Limb (tissue), 2 donors: ENCODE results near the gene ZFAND3.
"Not testable (repeated sequence)": the region's sequence is repeated elsewhere in the genome, so short reads cannot be mapped to it uniquely, and the experiment has no call there.

Experiments used
- DNase-seq, 2 donors: peaks; one replicate each; pipeline ENCODE4 v3.0.0-alpha.2; 2016; ENCODE audit errors: extremely low spot score in 2 of 2

The ZFAND3 gene

DNA sequence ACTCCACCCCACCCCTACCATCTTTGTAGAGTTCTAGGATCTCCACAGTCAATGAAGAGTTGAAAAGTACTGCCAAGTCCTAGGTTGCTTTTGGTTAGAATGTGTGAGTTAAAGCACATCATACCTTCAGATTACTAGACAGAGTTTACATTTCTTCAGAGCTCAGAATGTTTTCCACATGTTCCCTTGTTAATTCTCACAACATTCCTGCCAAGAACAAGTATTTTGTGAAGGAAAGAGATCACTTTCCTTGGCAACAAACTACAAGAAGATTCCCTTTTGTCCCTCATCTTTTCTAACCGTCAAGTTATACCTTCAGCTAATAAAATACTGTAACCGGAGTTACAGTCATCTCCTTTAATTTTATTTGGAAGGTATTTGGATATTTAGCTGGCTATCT lies 266.8 kb downstream of the ZFAND3 start:
- no peak for DNase-seq

DNA sequence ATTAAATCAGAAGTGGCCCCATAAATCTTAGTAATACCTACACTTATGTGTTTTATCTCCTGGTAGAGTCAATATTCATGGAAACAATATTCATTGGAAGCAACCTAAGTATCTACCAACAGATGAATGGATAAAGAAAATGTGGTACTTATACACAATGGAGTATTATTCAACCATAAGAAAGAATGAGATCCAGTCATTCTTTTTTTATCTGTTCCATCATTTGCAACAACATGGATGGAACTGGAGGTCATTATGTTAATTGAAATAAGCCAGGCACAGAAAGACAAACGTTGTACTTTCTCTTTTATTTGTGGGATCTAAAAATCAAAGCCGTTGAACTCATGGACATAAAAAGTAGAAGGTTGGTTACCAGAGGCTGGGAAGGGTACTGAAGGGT lies 268.5 kb downstream of the ZFAND3 start:
- no peak for DNase-seq

DNA sequence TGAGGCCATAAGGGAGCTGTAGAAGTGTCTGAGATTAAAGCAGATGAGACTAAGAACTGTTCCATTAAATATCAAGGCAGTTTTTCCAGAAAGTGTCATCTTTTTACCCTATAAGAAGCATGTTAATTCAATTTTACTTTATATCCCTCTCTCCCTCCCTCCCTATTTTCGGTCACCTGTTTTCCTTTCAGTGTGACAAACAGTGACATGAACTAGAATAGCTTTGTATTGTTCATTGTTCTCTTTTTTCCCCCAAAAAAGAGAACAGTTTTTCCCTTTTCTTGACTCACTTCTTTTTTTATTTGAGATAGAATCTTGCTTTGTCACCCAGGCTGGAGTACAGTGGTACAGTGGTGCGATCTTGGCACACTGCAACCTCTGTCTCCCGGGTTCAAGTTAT lies 269.3 kb downstream of the ZFAND3 start:
- DNase-seq = no peak

DNA sequence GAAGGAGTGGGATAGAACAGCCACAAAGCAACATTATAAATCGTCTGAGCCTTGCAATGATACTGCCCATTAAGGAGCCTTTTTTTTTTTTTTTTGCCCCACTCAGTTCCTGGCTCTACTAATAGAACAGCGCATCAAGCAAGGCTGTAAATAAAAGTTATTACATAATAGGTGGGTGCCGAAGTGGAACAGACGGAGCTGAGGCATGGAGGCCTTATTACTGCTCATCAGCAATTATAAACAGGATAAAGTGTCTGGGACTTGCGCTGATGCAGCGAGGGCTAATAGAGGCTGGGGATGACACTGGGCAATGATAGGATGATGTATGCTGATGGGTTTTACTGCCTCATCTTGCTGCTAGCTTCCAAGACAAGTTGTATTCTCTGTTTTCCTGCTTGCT lies 272.1 kb downstream of the ZFAND3 start:
- no peak for DNase-seq

DNA sequence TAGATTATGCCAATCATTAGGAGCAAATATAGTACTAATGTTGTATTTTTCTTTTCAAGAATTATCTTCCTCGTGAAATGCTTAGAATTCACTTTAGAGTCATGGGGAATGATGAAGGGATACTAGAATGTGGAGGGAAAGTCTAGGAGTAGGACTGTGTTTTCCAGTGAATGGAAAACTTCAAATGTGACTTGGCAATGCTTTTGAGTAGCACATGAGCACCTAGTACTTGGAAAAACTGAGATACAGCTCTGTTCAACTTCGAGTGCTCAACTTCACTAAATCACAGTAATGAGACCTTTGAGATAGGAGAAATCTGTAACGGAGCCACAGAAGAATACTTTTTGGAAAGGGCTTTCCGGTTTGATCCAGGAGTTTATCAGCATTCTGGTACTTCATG lies 272.9 kb downstream of the ZFAND3 start:
- DNase-seq = no peak

DNA sequence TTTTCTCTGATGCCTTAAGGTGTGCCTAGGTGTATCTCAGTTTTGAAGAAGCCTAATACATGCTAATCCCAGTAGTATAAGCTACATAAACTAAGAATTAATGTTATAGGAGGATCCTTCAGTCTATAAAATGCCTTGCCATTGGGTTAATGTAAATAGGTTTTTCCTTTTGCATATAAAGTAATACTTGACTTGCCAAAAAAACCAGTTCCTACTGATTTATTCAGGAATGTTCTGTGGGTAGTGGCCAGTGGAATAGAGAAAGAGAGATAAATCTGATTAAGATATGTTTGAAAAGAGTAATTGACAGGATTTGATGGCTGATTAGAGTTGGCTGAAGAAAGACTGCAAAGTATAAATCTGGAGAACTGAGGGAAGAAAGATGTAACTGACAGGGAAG lies 273.4 kb downstream of the ZFAND3 start:
- no peak for DNase-seq

DNA sequence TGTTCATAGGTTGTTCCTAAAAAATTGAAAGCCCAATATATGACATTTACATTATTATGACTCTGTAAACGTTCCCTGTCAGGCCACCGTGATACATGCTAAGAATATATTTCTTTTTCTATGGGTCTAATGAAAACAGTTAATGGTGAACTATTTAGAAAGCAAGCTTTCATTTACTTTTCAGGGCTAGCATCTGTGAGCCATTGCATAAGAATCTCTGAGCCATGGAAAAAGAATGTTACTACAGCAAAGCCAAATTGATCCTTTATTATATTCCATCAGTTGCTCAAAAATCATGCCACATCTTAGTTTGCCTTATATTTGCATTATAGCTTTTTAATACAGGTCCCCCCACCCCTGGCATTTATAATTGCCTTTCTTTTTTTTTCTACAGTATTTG lies 275.5 kb downstream of the ZFAND3 start:
- DNase-seq = no peak

DNA sequence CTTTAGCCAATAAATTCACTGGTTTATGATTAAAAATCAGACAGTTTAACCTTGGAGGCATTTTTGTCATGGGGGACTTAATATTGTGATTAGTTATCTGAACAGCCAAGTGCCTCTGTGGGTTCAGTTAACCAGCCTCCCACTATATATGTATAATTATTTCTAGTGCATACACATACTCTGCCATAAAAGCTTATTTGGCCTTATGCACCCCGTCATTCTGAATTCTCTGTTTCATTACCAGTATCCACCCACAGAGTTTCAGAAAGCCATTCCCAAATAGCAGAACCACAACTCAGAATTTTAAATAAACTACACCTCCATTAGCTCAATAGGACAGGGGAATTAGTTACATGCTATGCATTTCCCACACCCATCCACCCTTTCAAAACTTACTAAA lies 279.7 kb downstream of the ZFAND3 start:
- DNase-seq = no peak

DNA sequence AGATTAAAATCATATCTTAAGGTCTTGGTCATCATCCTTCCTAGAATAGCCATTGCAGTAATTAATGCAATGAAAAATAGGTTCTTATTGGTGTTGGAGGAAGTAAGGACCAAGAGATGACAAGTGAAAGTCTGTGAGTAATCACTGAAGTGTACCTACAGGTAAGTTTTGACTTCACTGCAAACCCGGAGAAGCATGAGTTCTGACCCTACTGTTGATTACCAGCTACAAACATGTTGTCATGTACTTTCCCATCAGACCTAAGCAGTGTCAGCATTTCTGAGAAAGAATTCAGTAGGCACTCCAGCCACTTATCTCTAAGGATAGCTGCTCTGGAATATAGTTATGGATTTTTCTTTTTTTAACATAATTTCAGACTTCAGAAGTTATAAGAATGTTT lies 280.9 kb downstream of the ZFAND3 start:
- DNase-seq = no peak

DNA sequence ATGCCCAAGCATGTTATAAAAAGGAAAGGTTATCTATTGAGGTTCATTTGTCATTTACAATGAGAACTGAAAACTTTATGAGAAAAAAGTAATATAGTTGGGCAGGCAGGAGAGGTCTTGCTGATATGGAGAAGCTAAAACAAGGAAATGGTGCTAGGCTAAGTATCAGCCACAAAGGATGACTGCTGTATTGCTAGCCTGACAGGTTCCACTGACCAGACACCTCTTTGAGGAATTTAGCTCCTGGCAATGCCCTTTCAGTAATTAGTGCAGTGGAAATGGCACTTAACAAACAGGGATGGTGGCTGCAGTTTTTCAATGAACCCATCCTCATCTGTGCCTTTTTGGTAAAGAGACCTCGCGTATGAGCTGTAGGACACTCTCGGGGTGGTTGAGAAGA lies 284.4 kb downstream of the ZFAND3 start:
- no peak for DNase-seq

DNA sequence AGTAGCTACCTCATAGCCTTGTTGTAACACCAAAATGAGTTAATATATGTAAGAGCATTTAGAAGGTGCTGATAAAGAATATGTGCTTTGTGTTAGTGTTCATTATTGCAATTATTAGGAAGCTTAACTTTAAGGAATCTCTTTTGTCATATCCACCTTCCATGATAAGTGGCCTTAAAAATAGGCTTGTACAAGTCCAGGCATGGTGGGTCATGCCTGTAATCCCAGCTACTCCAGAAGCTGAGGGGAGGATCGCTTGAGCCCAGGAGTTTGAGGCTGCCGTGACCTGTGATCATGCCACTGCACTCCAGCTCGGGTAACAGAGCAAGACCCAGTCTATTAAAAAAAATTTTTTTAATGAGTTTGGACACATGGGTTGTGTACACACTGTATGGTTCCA lies 285.5 kb downstream of the ZFAND3 start:
- no peak for DNase-seq

DNA sequence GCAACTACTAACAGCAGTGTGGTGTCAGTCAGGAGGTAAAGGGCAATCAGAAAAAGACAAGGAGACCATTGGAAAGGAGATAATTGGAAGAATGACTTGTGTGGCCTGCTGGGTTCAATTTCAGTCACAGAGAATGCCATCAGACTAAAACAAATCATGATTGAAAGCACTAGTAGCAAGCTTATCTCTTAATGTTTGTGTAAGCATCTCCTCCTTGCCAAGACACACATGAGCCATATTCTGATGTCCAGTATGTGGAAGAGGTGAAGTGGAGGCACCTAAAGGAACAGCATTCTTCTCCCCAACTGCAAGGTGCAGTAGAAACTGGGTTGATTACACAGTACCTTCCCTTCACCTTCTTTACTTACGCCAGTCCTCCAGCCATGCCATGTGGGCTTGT lies 287.5 kb downstream of the ZFAND3 start:
- DNase-seq = no peak

DNA sequence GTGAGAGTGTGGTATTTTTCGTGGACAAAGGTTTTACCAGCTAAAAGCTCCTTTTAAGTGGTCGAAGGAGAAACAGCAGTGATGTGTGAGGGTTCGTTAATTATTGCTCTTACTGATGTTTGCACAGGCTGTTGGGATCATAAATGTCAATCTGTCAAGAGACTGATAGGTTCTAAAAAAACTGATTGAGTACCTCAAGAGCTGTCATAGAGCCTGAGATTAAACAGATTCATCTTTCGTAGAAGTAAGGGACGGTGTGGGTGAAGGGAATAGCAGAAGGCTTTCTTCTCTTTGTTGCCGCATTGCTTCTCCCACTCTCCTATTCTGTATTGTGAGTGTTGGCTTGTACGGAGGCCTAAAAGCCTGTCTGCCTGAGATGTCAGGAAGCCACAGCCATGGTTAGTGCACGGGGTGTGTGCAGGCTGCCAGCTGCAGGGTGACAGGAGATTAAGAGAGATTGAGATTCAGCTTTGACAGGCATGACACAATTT lies 291.0 kb downstream of the ZFAND3 start:
- no peak for DNase-seq

DNA sequence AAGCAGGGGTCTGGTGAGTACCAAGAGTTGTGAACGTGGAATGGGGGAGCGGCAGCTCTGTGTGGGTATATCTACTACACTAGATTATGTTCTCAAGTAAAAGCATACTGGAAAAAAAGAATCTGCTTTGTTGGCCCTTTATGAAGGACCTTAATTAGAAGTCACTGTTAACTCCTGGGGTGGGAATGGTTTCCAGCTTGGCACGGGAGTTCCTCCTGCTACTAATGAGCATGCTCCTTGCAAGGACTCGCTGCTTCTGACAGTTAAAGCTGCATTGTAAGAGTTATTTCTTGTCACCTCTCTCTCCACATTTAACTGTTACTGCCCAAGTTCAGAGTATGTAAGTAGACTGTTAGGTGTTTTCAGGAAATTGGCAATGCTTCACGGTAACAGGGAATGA lies 292.7 kb downstream of the ZFAND3 start:
- no peak for DNase-seq

DNA sequence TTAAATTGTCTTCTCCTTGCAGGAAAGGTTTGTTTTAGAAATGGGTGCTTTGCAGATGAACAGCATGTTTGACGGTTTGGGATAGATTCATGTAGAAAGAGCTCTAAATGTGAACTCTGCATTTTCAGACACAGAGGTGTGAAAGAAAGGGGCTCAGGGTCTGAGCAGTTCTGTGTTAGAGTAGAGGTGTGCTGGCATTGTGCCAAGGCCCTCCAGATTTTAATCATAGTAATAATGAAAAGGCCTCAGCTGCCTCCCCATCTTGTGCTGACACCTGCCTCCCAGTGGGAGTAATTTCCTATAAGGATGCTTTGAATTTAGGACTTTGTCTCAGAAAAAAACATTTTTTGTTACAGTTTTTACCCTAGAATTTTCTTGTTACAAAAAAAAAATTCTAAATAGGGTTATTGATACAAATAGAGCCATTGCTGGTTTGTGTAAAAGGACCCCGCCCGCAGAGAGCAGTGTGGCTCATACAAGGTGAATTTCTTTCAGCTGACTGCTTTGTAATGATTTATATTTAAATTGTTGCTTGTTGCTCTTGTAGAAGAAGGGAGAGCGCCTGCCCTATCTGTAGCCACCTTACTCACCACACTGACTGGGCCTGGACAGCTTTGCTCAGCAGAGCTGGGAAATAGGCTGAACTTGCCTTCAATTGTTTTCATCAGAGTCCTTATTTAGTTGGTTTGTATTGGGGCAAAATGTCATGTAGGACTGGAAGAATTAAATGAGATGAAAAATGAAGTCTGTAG lies 294.5 kb downstream of the ZFAND3 start:
- DNase-seq = no peak

DNA sequence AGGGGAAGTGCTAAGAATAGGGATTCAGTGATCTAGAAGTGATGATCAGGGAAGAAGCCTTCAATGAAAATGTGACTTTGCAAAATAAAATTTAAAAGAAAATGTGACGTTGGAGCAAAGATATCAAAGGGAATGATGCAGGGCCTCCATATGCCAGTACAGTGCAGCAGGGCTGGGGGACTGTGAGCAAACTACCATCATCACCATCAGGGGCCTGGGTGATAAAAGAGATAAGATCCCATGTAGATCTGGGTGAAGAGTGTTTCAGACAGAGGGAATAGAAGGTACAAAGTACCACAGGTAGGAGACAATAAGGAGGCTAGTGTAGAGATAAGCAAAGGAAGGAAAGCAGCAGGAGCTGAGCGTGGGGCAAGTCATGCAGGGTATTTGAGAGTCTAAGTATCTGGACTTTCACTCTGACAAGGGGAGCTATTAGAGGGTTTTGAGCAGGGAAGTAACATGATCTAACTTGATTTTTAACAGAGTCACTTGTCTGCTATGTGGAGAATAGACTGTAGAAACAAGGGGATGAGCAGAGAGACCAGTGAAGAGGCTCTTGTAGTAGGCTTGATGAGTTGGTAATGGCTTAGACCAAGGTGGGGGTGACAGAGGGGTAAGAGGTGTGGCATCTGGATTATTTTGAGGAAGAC lies 295.6 kb downstream of the ZFAND3 start:
- DNase-seq = no peak

DNA sequence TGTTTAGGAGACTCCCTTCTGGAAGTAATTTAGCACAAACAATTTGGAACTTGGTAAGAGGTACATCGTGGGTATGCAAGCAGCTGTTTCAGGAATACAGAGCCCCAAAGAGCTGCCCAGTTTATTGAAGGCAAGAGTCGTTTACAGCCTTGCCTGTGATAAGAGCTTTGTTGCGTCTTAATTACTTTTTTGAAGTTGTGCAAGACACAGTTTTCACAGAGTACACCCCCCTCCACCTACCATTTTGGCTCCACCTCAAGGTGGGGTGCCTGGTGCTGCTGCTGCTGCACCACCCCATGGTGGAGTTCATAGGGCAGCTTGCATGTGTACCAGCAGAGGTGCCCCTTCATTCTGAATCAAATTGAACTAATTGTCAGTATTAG lies 296.1 kb downstream of the ZFAND3 start:
- no peak for DNase-seq

DNA sequence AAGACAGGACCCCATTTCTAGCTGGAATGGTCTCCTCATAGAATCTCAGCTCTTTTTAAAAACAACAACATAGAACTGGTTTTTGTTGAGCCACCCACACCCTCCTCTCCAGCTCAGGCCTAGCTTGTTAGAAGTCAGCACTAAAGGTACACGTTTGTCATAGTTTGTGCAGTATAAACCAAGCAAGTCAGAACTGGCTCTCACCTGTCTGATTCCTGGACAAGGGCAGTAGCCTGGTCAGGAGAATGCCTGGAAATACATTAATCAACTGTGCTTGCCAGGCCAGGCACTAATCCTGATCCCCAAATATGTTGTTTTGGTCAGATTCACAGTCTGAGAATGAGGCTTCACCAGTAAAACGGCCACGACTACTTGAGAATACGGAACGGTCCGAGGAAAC lies 296.7 kb downstream of the ZFAND3 start:
- DNase-seq = no peak

DNA sequence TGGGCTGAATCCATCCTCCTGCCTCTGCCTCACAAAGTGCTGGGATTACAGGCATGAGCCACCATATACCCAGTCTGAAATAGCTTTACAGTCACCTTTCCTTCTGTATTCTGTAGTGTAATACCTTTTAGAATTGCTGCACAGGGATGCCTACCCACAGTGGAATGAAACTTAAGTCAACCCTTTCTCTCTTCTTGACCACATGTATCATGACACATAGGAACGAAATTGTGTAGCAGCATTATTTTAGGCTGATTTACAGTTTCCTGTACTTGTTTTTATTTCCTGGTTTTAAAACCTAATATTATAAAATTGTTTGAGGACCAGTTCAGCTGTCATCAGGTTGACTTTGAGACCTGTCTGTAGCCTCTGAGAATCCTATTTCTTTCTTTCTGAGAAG lies 297.8 kb downstream of the ZFAND3 start:
- DNase-seq = no peak

DNA sequence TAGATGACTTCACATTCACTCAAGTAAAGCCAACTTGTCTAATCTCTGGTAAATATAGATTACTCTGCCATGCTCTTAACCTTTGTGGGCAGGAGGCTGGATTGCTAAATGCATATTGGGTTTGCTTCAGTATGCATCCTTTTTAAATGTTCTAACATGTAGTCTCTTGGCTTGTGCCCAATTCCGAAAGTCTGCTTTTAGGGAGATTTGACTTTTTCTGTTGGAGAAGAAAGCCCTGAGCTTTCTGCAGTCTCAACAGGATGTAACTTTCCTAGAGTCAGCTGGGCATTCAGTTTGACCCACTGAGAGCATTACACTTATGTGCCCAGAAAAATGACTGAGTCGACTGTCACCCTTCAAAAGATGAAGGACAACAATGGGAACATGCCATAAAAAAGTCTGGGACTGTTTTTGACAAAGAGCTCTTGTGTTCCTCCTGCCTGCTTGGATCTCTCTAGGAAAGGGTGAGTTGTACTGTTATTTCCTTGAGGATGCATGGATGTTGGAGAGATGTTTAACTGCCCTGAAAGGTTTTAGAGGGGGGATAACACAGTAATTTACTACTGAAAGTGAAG lies 299.4 kb downstream of the ZFAND3 start:
- DNase-seq = no peak

DNA sequence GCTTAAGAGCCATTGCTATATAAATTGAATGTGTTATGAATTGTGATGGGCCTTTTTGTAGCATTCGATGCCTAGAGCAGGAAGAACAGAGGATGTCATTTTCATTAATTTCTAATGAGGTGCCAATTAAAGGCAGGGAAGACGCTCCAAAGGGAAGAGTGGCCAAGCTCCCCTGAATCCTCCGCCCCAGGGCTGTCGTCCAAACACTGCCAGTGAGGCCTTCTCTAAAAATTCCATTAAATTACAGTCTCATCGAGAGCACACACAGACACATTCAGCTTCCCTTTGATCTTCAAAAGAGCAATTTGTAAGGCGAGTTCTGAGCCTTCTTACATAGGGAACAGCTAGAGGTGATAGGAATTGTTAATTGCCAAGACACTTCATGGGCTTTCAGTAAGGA lies 300.0 kb downstream of the ZFAND3 start:
- DNase-seq = no peak

DNA sequence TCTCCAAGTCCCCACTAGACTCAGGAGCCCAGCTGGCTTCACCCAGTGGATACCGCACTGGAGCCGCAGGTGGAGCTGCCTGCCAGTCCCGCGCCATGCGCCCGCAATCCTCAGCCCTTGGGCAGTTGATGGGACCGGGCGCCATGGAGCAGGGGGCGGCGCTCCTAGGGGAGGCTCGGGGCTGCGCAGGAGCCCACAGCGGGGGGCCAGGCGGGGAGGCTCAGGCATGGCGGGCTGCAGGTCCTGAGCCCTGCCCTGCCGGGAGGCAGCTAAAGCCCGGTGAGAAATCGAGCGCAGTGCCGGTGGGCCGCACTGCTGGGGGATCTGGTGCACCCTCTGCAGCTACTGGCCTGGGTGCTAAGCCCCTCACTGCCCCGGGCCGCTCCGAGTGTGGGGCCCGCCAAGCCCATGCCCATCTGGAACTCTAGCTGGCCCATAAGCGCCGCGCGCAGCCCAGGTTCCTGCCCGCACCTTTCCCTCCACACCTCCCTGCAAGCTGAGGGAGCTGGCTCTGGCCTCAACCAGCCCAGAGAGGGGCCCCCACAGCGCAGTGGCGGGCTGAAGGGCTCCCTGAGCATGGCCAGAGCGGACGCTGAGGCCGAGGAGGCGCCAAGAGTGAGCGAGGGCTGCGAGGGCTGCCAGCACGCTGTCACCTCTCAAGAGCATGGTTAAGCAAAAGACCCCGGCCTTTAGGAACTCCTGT lies 304.8 kb downstream of the ZFAND3 start:
- DNase-seq = not testable (repeated sequence)
